NCI-H774 (cell line): ENCODE measurements around the gene C18orf32.
A peak's percentile ranks its signal among the peaks of the same experiment; 100 is the strongest.
"Not testable (repeated sequence)": the region's sequence is repeated elsewhere in the genome, so short reads cannot be mapped to it uniquely, and the experiment has no call there.

Experiments
- DNase-seq: peaks from one replicate; lab custom pipeline; 2025; lab: John Stamatoyannopoulos, UW

C18orf32 gene

GRCh38 chr18:49486953-49487710 lies at the start of gene C18orf32:
Gene C18orf32, minus strand, starts transcription at chr18:49487234. Its CDS starts 3,486 bp downstream, at chr18:49483748.
- peak; percentile 88 for DNase-seq

GRCh38 chr18:49534846-49535601 lies 48.0 kb upstream of the C18orf32 start:
- no peak for DNase-seq

- DNase-seq = no peak
Measured at GRCh38 chr18:49531678-49532153, 44.7 kb upstream of the C18orf32 start.

GRCh38 chr18:49529596-49529995 lies 42.6 kb upstream of the C18orf32 start:
- no peak for DNase-seq

- no peak for DNase-seq
Measured at GRCh38 chr18:49527631-49528327, 40.7 kb upstream of the C18orf32 start.

GRCh38 chr18:49525981-49526380 lies 38.9 kb upstream of the C18orf32 start:
- DNase-seq = no peak

- DNase-seq = no peak
Measured at GRCh38 chr18:49524951-49525350, 37.9 kb upstream of the C18orf32 start.

- DNase-seq = no peak
Measured at GRCh38 chr18:49524349-49524748, 37.3 kb upstream of the C18orf32 start.

GRCh38 chr18:49523580-49524093 lies 36.6 kb upstream of the C18orf32 start:
- DNase-seq = not testable (repeated sequence)

- DNase-seq = no peak
Measured at GRCh38 chr18:49521216-49521835, 34.3 kb upstream of the C18orf32 start.

GRCh38 chr18:49520661-49521145 lies 33.7 kb upstream of the C18orf32 start:
- DNase-seq = no peak

GRCh38 chr18:49519101-49519971 lies 32.3 kb upstream of the C18orf32 start:
- DNase-seq = no peak

GRCh38 chr18:49517483-49517882 lies 30.4 kb upstream of the C18orf32 start:
- no peak for DNase-seq

- no peak for DNase-seq
Measured at GRCh38 chr18:49515516-49515915, 28.5 kb upstream of the C18orf32 start.

GRCh38 chr18:49515003-49515402 lies 28.0 kb upstream of the C18orf32 start:
- DNase-seq = not testable (repeated sequence)

GRCh38 chr18:49514577-49514976 lies 27.5 kb upstream of the C18orf32 start:
- DNase-seq = no peak

GRCh38 chr18:49512876-49513275 lies 25.8 kb upstream of the C18orf32 start:
- not testable (repeated sequence) for DNase-seq

GRCh38 chr18:49510393-49511115 lies 23.5 kb upstream of the C18orf32 start:
- DNase-seq = peak; percentile 80

- not testable (repeated sequence) for DNase-seq
Measured at GRCh38 chr18:49506438-49506837, 19.4 kb upstream of the C18orf32 start.

- no peak for DNase-seq
Measured at GRCh38 chr18:49503931-49504330, 16.9 kb upstream of the C18orf32 start.
